Measurements from ENCODE around the gene ACSM6. TPM values are rescaled to one million over a fixed set of nuclear protein-coding genes. Genes with fewer than 3 reads are reported as not detected.

ACSM6 gene, protein sequence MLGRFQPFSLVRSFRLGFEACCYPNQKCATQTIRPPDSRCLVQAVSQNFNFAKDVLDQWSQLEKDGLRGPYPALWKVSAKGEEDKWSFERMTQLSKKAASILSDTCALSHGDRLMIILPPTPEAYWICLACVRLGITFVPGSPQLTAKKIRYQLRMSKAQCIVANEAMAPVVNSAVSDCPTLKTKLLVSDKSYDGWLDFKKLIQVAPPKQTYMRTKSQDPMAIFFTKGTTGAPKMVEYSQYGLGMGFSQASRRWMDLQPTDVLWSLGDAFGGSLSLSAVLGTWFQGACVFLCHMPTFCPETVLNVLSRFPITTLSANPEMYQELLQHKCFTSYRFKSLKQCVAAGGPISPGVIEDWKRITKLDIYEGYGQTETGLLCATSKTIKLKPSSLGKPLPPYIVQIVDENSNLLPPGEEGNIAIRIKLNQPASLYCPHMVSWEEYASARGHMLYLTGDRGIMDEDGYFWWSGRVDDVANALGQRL
- total RNA-seq (2022; extraction: Qiagen RNA extraction; ENCODE audit: low read depth), result not detected in 5 replicates

DNA sequence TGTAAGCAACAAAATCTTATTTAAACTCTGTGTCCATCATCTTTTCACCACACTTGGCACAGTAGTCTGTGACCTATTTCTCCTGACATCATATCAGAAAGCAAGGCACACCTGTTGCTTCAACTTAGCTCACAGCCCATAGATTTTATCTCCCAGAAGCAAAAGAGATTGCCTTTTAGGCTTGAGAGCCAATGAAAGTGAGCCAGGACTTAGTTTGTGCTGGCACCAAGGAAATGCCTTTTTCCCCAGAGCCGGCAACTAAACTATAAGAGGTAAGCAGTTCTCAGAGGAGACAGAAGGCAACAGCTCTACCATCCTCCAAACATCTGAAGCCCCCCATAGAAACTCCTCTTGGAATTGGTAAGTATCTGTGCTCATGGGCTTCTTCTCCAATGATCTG lies at the start of gene ACSM6:
Gene ACSM6 (plus strand): TSS at position 295 of the 400 bp plus-strand sequence. CDS start 248 bp downstream, outside the sequence.

Other genes with a start within 250 kb of the ACSM6 start
- not detected in 5 replicates for gene CYP2C8, start 124.7 kb upstream of the ACSM6 start, total RNA-seq (2022; extraction: Qiagen RNA extraction; ENCODE audit: low read depth)
- 149 to 158 TPM (median 156 TPM) in 5 replicates for gene PDLIM1, start 96.8 kb downstream of the ACSM6 start, total RNA-seq (2022; extraction: Qiagen RNA extraction; ENCODE audit: low read depth)

Data from A549 treated with DMSO at 1 μM for 4 hours (cell line).